Measurements from ENCODE around the gene SLC25A39. TPM values are rescaled to one million over a fixed set of nuclear protein-coding genes. Genes with fewer than 3 reads are reported as not detected.

Gene SLC25A39
- total and polyA plus RNA-seq, 9 of the 15 experiments (the other 6 are each of a cell fraction or from before 2014, with no cell fraction given): 4.8 to 267 (median 140) TPM

DNA sequence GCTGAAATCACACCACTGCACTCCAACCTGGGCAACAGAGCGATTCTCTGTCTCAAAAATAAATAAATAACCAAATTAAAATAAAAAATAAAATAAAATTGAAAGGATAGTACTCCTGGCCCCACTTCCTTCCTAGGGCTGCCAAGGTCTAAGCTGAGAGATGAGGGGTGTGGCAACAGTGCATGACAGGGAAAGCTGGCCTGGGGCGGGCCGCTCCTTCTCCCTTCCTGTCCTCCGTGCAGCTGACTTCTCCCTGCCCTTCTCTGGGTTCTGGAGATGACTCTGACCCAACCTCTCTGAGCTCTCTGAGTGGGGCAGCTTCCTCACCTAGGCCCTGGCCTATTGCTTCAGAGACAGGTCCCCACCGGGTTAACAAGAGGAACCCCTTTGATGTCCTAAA, 8.7 kb upstream of the SLC25A39 start:
- TF ChIP-seq TAF7 (tag; IDR thresholded peaks at IDR 0.05) (no peak), GTF2E2 (tag; IDR thresholded peaks at IDR 0.05) (no peak), DMBX1 (CRISPR knock-in tag; IDR thresholded peaks at IDR 0.05; ENCODE audit: borderline replicate concordance) (no peak), ILK (tag; IDR thresholded peaks at IDR 0.05; ENCODE audit: borderline replicate concordance, low read depth) (no peak), MAFK (IDR thresholded peaks at IDR 0.05; ENCODE audit: low read length) (no peak), ZNF57 (CRISPR knock-in tag; IDR thresholded peaks at IDR 0.05) (no peak), ZC3H4 (CRISPR knock-in tag; IDR thresholded peaks at IDR 0.05; ENCODE audit: borderline replicate concordance) (no peak), ZNF551 (CRISPR knock-in tag; IDR thresholded peaks at IDR 0.05) (no peak), SMARCB1 (IDR thresholded peaks at IDR 0.05; ENCODE audit: insufficient read length, low read depth) (no peak), SAFB2 (IDR thresholded peaks at IDR 0.05; ENCODE audit: borderline replicate concordance, low read depth, low read length, severe bottlenecking) (no peak), ZNF12 (CRISPR knock-in tag; IDR thresholded peaks at IDR 0.05) (no peak)
- TF ChIP-seq, protein P1, sequence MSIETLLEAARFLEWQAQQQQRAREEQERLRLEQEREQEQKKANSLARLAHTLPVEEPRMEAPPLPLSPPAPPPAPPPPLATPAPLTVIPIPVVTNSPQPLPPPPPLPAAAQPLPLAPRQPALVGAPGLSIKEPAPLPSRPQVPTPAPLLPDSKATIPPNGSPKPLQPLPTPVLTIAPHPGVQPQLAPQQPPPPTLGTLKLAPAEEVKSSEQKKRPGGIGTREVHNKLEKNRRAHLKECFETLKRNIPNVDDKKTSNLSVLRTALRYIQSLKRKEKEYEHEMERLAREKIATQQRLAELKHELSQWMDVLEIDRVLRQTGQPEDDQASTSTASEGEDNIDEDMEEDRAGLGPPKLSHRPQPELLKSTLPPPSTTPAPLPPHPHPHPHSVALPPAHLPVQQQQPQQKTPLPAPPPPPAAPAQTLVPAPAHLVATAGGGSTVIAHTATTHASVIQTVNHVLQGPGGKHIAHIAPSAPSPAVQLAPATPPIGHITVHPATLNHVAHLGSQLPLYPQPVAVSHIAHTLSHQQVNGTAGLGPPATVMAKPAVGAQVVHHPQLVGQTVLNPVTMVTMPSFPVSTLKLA (conservative IDR thresholded peaks at IDR 0.05): no peak
- TF ChIP-seq, protein P2, sequence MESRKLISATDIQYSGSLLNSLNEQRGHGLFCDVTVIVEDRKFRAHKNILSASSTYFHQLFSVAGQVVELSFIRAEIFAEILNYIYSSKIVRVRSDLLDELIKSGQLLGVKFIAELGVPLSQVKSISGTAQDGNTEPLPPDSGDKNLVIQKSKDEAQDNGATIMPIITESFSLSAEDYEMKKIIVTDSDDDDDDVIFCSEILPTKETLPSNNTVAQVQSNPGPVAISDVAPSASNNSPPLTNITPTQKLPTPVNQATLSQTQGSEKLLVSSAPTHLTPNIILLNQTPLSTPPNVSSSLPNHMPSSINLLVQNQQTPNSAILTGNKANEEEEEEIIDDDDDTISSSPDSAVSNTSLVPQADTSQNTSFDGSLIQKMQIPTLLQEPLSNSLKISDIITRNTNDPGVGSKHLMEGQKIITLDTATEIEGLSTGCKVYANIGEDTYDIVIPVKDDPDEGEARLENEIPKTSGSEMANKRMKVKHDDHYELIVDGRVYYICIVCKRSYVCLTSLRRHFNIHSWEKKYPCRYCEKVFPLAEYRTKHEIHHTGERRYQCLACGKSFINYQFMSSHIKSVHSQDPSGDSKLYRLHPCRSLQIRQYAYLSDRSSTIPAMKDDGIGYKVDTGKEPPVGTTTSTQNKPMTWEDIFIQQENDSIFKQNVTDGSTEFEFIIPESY (CRISPR knock-in tag; IDR thresholded peaks at IDR 0.05): no peak
- TF ChIP-seq, protein P3, sequence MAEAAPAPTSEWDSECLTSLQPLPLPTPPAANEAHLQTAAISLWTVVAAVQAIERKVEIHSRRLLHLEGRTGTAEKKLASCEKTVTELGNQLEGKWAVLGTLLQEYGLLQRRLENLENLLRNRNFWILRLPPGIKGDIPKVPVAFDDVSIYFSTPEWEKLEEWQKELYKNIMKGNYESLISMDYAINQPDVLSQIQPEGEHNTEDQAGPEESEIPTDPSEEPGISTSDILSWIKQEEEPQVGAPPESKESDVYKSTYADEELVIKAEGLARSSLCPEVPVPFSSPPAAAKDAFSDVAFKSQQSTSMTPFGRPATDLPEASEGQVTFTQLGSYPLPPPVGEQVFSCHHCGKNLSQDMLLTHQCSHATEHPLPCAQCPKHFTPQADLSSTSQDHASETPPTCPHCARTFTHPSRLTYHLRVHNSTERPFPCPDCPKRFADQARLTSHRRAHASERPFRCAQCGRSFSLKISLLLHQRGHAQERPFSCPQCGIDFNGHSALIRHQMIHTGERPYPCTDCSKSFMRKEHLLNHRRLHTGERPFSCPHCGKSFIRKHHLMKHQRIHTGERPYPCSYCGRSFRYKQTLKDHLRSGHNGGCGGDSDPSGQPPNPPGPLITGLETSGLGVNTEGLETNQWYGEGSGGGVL (CRISPR knock-in tag; IDR thresholded peaks at IDR 0.05): no peak

More for the DNA sequence above, 8.7 kb upstream of the SLC25A39 start:
- H3K79me2 ChIP-seq (ENCODE audit: control insufficient read depth, insufficient read depth, low read length): no peaks in the 10 kb centered on the region
- no peak overlapping the region for H3K4me2 ChIP-seq (ENCODE audit: insufficient read depth, low read length)
- BruUV-seq (replicated peaks): no TSS peak
- in situ Hi-C loops (cut with MboI): loop anchor here (25.0 kb wide), 1 partner anchor 396 kb away; the partner anchor contains the start of gene PPY
- no peak overlapping the region for H3K9ac ChIP-seq (ENCODE audit: insufficient read depth in 1 of 2, low read depth in 2 of 2, low read length in 2 of 2)
- H4K20me1 ChIP-seq (replicated peaks; ENCODE audit: control insufficient read depth, insufficient read depth, low read length): no peaks in the 10 kb centered on the region
- no peaks in the 10 kb centered on the region for H3K27me3 ChIP-seq (ENCODE audit: control insufficient read depth in 2 of 2, insufficient read depth in 2 of 2, low read length in 2 of 2)
- H3K4me1 ChIP-seq (replicated peaks in 1 of 2; ENCODE audit: control insufficient read depth in 2 of 2, insufficient read depth in 2 of 2, low read length in 2 of 2): peaks cover 7 to 9% of the 10 kb centered on the region in 2 experiments; a peak in 4 of 5 replicates
- ATAC-seq: no peak
- no peak overlapping the region for H3K27ac ChIP-seq (ENCODE audit: extremely low read depth, low read depth, low read length)
- no peaks in the 10 kb centered on the region for H3K9me1 ChIP-seq (ENCODE audit: control insufficient read depth, insufficient read depth, low read length)
- DNase-seq (ENCODE audit: extremely low read depth in 1 of 4, low spot score in 3 of 4): no peak
- intact Hi-C loops (cut with micrococcal nuclease): no loop called here
- H3K36me3 ChIP-seq (ENCODE audit: control insufficient read depth, insufficient read depth, low read length): no peaks in the 10 kb centered on the region
- ChIA-PET CTCF (ENCODE audit: low intra/inter-chr PET ratio) (interaction anchor here (0.9 kb wide), 1 partner anchor 123 kb away, joined by 7 read pairs; no protein-coding TSS in a partner anchor), POLR2A (interaction anchor here (0.8 to 1.1 kb wide), 5 partner anchors 9 to 126 kb away, joined by 3 to 6 read pairs (median 3); partner anchors contain the start of gene GRN)
- H3K4me3 ChIP-seq: no peak overlapping the region
- H2AFZ ChIP-seq (ENCODE audit: low read depth, low read length): no peak overlapping the region
- WGBS (ENCODE audit: insufficient coverage, low coverage, missing lambda C conversion rate): 23% methylated on average over 4 of the region's 5 CpGs
- no peak for FAIRE-seq
- no peaks in the 10 kb centered on the region for H3K9me3 ChIP-seq (replicated peaks; ENCODE audit: control insufficient read depth, insufficient read depth, low read depth, low read length)
